Measurements from ENCODE around the gene OPCML. TPM values are rescaled to one million over a fixed set of nuclear protein-coding genes. Genes with fewer than 3 reads are reported as not detected.

Gene OPCML
- total RNA-seq, 1 donor from 2014 or later, result not detected

DNA sequence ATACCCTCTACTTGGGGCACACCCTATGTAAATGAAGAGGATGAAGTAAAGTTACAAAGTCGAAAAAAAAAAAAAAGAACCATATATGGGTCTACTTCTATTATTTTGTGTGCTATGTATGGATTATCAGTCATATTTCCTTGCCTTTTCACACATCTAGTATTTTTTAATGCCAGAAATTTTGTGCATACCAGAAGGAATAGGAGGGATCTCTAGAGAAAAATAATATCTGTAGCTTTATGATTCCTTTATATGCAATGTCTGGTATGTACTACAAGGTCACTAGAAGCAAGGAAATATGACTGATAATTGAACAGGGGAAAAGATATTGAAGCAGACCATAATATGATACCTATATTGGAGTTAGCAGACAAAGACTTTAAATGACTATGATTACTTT is 713.4 kb downstream of the OPCML start:
- no peak overlapping the region for H3K4me3 ChIP-seq
- TF ChIP-seq POLR2AphosphoS5 (IDR thresholded peaks at IDR 0.05; ENCODE audit: insufficient read depth in 1 of 2, low read depth in 1 of 2), result no peak
- TF ChIP-seq, protein P1, sequence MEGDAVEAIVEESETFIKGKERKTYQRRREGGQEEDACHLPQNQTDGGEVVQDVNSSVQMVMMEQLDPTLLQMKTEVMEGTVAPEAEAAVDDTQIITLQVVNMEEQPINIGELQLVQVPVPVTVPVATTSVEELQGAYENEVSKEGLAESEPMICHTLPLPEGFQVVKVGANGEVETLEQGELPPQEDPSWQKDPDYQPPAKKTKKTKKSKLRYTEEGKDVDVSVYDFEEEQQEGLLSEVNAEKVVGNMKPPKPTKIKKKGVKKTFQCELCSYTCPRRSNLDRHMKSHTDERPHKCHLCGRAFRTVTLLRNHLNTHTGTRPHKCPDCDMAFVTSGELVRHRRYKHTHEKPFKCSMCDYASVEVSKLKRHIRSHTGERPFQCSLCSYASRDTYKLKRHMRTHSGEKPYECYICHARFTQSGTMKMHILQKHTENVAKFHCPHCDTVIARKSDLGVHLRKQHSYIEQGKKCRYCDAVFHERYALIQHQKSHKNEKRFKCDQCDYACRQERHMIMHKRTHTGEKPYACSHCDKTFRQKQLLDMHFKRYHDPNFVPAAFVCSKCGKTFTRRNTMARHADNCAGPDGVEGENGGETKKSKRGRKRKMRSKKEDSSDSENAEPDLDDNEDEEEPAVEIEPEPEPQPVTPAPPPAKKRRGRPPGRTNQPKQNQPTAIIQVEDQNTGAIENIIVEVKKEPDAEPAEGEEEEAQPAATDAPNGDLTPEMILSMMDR (IDR thresholded peaks at IDR 0.05), result no peak
- TF ChIP-seq POLR2A (IDR thresholded peaks at IDR 0.05), result no peak
- intact Hi-C loops (cut with DNase I), result no loop called here
- no peaks in the 10 kb centered on the region for H3K9me3 ChIP-seq
- no peaks in the 10 kb centered on the region for H3K36me3 ChIP-seq
- no peaks in the 10 kb centered on the region for H3K27me3 ChIP-seq
- H3K27ac ChIP-seq, result no peak overlapping the region
- no peak for DNase-seq (ENCODE audit: extremely low spot score in 2 of 2)
- no peaks in the 10 kb centered on the region for H3K4me1 ChIP-seq

DNA sequence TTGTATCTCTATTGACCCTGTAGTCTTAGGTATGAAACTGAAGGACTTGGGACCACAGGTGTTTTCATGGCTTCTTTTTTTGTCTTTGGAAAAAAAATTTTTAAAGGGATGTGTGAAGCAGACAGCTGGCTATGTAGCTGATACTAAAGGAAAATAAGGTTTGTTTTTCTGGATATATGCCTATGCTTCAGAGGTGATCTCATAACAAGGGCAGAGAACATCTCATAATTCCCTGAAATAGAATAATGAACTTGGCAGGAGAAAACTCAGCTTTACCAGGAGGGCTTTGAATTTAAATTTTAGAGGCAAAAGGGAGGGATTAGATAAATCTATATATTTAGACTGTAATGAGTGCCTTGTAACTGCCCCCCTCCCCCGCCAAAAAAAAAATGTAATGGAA is 714.9 kb downstream of the OPCML start:
- Histone ChIP-seq H3K27ac (no peak overlapping the region), H3K36me3 (no peaks in the 10 kb centered on the region), H3K4me3 (no peak overlapping the region), H3K27me3 (no peaks in the 10 kb centered on the region), H3K9me3 (no peaks in the 10 kb centered on the region), H3K4me1 (no peaks in the 10 kb centered on the region)
- no peak for DNase-seq (ENCODE audit: extremely low spot score in 2 of 2)
- intact Hi-C loops (cut with DNase I), result no loop called here
- TF ChIP-seq, protein P1 (IDR thresholded peaks at IDR 0.05), result no peak
- TF ChIP-seq POLR2A (IDR thresholded peaks at IDR 0.05), result no peak
- no peak for TF ChIP-seq POLR2AphosphoS5 (IDR thresholded peaks at IDR 0.05; ENCODE audit: insufficient read depth in 1 of 2, low read depth in 1 of 2)

DNA sequence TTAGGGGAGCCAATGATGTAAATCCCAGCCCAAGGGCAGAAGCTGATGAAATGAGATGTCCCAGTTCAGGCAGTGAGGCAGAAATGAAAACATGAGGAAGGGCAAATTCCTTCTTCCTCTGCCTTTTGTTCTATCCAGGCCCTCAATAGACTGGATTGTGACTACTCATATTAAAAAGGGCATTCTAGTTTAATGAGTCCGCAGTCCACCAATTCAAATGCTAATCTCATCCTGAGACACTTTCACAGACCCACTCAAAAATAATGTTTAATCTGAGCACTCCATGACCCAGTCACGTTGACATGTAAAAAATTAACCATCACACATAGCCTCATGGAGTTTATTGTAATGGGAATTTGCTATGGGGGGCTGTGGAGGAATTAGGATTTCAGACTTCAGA is 717.9 kb downstream of the OPCML start:
- Histone ChIP-seq H3K27me3 (no peaks in the 10 kb centered on the region), H3K9me3 (no peaks in the 10 kb centered on the region), H3K27ac (no peak overlapping the region), H3K36me3 (no peaks in the 10 kb centered on the region), H3K4me1 (no peaks in the 10 kb centered on the region), H3K4me3 (no peak overlapping the region)
- intact Hi-C loops (cut with DNase I), result no loop called here
- TF ChIP-seq, protein P1 (IDR thresholded peaks at IDR 0.05), result no peak
- TF ChIP-seq POLR2A (IDR thresholded peaks at IDR 0.05) (no peak), POLR2AphosphoS5 (IDR thresholded peaks at IDR 0.05; ENCODE audit: insufficient read depth in 1 of 2, low read depth in 1 of 2) (no peak)
- DNase-seq (ENCODE audit: extremely low spot score in 2 of 2), result no peak

DNA sequence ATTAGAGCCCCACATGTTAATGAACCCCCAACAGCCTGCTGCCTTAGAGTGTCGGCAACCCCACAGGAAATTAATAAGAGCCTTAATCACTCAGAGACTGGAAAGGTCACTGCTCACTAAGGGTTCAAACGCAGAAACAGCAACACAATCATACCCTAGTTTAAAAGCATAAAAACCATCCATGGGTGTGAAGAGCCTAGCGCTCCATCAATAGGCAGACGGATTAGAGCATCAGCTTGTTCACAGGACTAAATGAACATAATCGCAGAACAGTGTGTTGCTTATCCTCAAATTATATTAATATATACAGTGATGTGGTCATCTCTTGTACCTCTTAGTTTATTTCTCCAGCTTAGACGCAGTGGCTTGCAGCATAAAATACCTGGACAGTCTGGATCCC is 720.7 kb downstream of the OPCML start:
- intact Hi-C loops (cut with DNase I), result no loop called here
- no peak overlapping the region for H3K4me3 ChIP-seq
- TF ChIP-seq POLR2AphosphoS5 (IDR thresholded peaks at IDR 0.05; ENCODE audit: insufficient read depth in 1 of 2, low read depth in 1 of 2), result no peak
- no peak for TF ChIP-seq POLR2A (IDR thresholded peaks at IDR 0.05)
- TF ChIP-seq, protein P1 (IDR thresholded peaks at IDR 0.05), result no peak
- H3K36me3 ChIP-seq, result no peaks in the 10 kb centered on the region
- no peak overlapping the region for H3K27ac ChIP-seq
- H3K9me3 ChIP-seq, result no peaks in the 10 kb centered on the region
- DNase-seq (ENCODE audit: extremely low spot score in 2 of 2), result no peak
- no peaks in the 10 kb centered on the region for H3K27me3 ChIP-seq
- H3K4me1 ChIP-seq, result no peaks in the 10 kb centered on the region

DNA sequence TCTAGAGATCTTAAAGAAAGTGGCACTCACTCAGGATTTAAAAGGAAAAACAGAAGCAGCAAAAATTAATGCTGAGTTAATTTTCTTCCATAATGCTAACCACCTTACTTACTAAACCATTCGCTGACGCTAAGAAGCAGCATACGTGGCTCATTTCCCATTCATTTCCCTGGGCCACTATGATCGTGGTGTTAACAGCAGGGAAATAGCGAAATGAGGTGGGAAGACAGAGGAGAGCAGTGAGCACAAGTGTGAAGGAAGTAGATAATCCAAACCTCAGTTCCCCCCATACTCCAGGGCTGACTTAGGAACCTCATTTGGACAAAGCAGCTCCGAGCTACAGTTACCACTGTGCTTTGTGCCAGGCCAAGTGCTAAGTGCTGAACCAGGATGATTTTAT is 723.2 kb downstream of the OPCML start:
- intact Hi-C loops (cut with DNase I), result no loop called here
- no peak for DNase-seq (ENCODE audit: extremely low spot score in 2 of 2)
- no peak overlapping the region for H3K27ac ChIP-seq
- no peak overlapping the region for H3K4me3 ChIP-seq
- no peaks in the 10 kb centered on the region for H3K36me3 ChIP-seq
- TF ChIP-seq POLR2A (IDR thresholded peaks at IDR 0.05), result no peak
- no peak for TF ChIP-seq POLR2AphosphoS5 (IDR thresholded peaks at IDR 0.05; ENCODE audit: insufficient read depth in 1 of 2, low read depth in 1 of 2)
- H3K9me3 ChIP-seq, result no peaks in the 10 kb centered on the region
- H3K4me1 ChIP-seq, result no peaks in the 10 kb centered on the region
- H3K27me3 ChIP-seq, result no peaks in the 10 kb centered on the region

Measured in vagina (tissue), 2 donors.